ENCODE measurements around the gene METAP1D.

The METAP1D gene

DNA sequence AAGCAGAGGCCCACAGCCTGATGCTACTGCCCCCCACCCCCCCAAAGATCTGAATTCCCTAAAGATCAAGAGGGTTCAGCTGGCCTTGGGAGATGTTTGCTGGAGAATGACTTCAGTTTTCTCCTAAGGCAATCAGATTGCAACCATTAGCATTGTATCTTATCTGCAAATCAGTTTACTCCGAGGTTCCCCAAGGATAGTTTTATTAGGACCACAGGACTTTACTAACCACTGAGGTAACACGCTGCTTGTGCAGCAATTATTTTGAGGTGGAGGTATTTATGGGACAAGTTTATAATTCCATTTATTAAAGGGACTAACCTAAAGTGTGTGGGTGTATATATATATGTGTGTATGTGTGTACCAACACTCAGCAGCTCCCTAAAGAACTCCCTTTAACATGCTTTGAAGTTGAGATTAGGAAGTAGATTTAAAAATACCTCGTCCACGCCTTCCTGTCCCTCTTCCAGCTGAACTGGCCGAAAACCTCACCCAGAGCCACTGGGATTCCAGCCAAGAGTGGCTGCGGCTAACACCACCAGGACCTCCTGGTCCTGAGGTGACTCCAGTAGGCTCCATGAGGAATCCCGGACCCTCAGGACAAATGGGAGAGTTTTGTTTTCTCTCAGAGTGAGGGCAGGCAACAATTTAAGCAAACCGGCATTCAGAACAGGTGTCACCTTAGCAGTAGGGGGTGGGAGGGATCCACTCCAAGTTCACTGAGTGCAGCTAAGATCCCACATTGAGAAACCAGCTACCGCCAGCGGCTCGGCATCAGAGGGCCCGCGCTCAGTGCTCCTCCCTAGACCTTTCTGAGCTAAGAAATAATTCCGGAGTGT is 82.6 kb downstream of the METAP1D start:
- no peak for DNase-seq

GRCh38 chr2:172082944-172083627 is 83.3 kb downstream of the METAP1D start:
- no peak for DNase-seq

GRCh38 chr2:172083628-172084394 is 84.1 kb downstream of the METAP1D start:
- DNase-seq: peak; percentile 31

- DNase-seq: peak; percentile 30
Observed at GRCh38 chr2:172084395-172084644, 84.6 kb downstream of the METAP1D start.

DNA sequence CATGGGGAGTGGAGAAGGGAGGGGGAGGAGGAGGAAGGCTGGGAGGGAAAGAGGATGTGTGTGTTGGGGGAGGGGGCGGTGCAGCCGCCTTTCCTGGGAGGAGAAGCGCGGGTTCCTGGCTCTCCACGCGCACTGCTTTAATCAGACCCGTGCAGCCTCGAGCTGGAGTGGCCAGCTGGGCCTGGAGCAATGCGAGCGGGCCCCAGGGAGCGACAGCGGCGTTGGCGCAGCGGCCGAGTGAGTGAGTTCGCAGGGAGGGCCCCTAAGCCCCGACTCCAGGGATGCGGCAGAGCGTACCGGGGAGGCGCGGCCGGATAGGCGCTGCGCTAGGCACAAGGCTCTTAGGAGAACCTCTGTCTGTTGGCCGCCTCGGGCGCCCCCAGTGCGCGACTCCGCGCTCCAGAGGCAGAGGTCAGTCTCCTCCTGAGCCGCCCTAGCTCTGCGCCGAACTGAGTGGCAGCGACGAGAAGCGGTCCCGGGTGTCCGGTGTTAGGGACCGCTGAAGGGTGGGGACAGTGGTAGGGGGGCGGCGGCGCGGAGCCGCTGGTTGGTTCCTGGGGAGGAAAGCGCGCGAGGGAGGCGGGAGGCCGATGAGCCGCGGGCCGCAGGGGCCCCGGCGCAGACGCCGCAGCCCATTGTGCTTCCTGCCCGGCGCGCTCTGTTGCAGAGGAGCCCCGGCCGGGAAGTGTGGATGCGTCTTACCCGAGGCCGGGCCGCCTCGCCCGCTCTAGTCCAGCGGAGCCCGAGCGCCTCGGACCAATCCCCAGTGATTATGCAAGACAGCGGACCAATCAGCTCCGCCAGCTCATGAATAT is 85.1 kb downstream of the METAP1D start:
- DNase-seq: peak; percentile 86

- no peak for DNase-seq
Observed at GRCh38 chr2:172085460-172086159, 85.9 kb downstream of the METAP1D start, which contains the start of gene DLX1. TSS of gene DLX1 (plus strand) at chr2:172085507. CDS start at chr2:172085678, 171 bp downstream.

GRCh38 chr2:172086241-172087206 is 86.8 kb downstream of the METAP1D start:
- DNase-seq: peak; percentile 22

DNA sequence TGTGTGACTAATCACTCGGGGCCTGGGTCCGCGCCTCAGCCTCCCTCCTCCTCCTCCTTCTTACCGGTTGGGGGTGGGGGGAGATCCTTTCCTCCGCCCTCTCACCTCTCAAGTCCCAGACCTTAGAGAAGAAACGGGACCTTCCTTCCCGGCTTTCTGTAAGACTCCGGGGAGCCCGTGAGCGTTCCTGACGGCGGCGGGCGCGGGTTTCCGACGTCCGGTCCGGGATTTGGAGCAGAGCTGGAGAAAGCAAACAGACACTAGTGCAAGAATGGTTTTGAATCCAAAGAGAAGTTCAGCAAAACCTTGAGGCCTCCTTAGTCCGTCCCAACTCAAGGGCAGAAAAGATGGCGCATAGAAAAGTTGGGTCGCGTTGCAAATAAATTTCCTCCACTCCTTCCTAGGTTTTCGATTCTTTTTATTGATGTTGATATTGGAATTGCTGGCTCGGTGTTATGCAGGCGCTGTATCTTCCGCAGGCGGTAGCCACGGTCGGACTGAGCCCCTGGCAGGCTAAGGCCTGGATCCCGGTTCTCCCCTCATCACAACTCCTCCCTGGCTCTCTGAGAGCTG is 87.5 kb downstream of the METAP1D start:
- peak; percentile 39 for DNase-seq

DNA sequence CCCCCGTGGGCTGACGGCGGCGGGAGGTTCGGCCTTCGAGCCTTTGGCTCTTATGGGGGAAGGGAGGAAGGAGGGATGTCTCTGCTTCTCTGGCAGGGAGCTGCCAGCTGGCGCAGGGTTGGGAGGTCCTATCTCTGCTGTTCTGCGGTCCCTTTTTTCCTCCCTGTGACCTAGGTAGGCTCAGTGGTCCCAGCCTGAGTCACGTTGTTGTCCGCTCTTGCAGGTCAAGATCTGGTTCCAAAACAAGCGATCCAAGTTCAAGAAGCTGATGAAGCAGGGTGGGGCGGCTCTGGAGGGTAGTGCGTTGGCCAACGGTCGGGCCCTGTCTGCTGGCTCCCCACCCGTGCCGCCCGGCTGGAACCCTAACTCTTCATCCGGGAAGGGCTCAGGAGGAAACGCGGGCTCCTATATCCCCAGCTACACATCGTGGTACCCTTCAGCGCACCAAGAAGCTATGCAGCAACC is 88.1 kb downstream of the METAP1D start:
- peak; percentile 22 for DNase-seq

DNA sequence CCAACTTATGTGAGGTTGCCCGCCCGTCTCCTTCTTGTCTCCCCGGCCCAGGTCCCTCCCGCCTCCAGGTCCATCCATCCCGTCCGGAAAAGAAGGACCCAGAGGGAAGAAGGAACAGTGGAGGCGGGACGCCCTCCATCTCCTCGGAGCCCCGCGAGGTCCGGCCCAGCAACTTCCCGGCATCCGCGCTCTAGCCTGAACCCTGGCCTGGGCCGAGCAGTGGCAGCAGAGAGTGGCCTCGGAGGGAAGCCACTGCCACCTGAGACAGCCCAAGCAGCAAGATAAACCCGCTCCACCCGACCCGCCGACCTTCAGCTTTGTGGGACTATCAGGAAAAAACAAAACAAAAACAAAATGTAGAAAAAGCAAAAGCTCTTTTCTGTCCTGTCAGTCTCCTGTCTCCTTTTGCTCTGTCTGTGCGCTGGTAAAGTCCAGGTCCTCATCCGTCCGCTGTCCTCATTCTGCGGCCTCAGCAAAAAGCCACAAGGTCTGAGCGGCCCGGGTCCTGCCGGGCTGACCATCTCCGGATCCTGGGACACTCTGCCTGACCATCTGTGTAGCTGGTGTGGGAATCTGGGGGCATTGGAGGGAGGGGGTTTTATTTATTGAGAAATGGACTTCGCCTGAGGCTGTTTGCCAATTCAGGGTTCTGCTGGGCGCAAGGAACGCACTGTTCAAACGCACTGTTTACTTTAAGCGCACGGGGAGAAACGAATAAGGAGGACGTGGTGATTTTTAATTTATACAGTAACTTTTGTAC is 88.7 kb downstream of the METAP1D start:
- peak; percentile 22 for DNase-seq

DNA sequence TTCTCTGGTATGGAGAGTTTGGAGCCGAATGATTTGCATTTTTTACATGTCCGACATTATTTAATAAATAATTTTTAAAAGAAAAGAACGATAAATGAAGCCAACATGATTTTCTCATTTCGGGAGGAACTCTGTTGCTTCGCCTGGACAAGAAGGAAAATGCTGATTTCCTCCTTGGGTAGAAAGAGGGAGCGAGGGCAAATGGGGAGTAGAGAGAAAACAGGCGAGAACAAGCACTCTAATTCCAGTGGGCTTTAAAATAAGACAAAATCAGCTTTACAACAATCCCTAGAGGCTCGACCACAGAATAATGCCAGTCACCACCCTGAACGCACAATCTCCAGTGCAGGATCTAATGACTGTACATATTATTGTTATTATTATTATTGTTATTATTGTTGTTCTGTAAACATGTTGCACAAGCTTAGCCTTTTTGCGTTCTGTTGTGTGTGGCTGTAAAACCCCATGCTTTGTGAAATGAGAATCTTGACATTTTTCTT is 89.3 kb downstream of the METAP1D start:
- peak; percentile 28 for DNase-seq

GRCh38 chr2:172089633-172090032 is 89.9 kb downstream of the METAP1D start:
- DNase-seq: no peak

DNA sequence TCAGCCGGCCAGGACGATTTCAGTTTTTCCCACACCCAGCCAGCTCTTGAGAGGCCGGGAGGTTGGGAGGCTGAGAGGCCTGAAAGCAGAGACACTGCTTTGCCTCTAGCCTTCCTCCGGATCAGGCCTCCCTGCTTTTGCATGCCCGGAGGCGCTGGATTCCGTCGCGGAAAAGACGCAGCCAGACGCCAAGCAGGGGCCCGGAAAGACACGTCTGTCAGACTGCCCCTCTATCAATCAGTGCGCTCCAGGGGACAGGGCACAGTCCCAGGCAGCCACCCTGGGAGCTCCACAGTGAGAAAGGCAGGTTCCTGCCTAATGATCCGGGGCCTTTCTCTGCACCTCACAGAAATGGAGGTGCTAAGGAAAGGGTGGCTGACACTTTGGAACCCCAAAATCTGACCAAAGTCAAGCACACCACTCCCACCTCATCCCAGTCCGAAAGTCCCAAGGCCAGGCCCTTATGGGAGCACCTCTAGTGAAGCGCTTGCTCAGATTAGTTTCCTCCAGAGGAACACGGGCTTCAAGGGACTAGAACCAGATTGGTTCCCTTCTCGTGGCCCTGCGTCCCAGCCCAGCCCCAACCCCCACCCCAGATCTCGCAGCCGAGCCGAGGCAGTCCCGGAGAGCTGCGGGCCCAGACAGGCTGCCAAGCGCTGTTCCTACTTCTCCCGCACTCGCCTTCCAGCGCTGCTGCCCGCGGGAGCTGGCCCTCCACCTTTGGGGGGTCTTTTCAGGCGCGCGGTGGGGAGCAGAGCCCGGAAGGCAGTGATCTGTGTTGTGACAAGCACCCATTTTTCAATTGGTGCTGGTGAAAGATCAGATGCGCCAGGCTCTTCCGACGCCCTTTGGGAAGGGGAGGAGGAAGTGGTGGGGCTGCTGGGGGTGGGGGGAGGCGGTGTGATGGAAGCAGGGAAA is 90.5 kb downstream of the METAP1D start:
- peak; percentile 20 for DNase-seq

DNA sequence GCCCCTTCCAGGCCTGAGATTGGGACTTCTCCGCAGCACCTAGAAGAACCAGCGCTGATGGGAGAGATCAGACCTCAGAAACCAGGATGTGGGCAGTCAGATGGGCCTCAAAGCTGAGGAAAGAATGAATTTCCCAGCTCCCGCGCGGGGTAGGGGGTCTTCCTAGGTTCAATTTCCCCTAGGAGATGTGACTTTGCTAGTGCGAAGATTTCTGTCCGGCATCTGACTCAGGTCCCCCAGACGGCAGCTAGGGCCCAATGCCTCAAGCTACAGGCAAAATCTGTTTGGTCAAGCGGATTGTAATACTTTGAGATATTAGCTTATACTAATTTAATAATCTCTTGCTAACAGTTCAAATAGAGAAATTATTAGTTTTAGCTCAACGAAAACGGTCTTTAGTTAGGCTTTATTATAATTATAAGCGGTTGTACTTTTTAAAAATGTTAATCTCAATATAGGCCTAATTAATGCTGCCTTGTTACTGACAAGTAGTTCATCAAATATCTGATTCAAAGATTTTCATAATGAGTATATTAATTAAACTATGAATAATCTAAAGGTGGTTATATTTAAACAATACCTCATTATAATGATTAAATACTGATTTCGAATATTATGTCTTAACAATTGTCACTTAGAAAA is 91.4 kb downstream of the METAP1D start:
- DNase-seq: peak; percentile 27

GRCh38 chr2:172091761-172092566 is 92.2 kb downstream of the METAP1D start:
- no peak for DNase-seq

DNA sequence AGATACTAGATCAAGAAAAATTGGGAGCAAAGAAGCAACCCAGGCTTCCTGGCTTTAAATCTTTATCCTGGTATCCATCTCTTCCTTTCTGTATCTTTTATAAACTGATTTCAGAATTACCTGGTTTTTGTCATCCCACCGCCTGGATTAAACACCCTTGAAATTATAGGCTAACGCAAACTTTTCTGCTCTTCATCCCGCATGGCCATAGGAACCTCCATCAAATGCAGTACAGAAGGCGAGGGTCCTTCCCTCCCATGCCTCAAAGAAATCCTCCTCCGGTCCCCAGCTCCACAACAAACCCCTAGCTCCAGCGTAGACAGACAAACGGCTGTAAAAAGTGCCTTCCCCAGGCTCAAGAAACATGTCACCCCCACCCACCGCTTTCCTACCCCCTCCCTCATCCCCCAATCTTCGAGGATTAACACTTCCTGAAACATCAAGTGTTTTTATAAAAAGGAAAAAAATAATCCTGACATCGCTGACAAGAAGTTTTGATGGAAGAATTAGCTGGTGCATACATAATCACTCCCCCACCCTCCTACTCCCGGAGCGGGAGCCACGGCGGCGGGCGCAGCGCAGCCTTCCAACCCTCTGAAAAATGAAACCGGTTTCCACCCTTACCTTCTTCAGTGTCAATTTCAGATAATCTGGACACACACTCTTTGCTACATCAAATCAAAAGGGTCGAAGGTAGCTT is 93.1 kb downstream of the METAP1D start:
- DNase-seq: peak; percentile 32
